Colonic mucosa (tissue), 4 donors: ENCODE measurements around the gene AMPD1. TPM values are rescaled to one million over a fixed set of nuclear protein-coding genes. Genes with fewer than 3 reads are reported as not detected.

Experiments
- DNase-seq: peaks from one replicate; pipeline ENCODE4 v3.0.0-alpha.2; 2020
- H3K27ac ChIP-seq: fragments of 200-600 bp; one replicate; pipeline ENCODE4 v1.8.0; 2021
- H3K27me3 ChIP-seq: fragments of 200-600 bp; one replicate; pipeline ENCODE4 v1.8.0; 2021
- H3K36me3 ChIP-seq: fragments of 200-600 bp; one replicate; pipeline ENCODE4 v1.8.0; 2021
- H3K4me1 ChIP-seq: fragments of 200-600 bp; one replicate; pipeline ENCODE4 v1.8.0; 2021; ENCODE audit warnings: mild to moderate bottlenecking
- H3K4me3 ChIP-seq: fragments of 200-600 bp; one replicate; pipeline ENCODE4 v1.8.0; 2021
- H3K9ac ChIP-seq, 2 donors: one replicate each; pipeline ENCODE4 v1.7.0; 2013; ENCODE audit warnings: control low read depth in 2 of 2, low read depth in 2 of 2, low read length in 2 of 2
- H3K9me3 ChIP-seq: fragments of 200-600 bp; one replicate; pipeline ENCODE4 v1.8.0; 2021
- CTCF ChIP-seq: fragments of 200-600 bp; IDR thresholded peaks from one replicate; pipeline ENCODE4 v1.8.0; 2022; ENCODE audit warnings: antibody characterized with exemption, mild to moderate bottlenecking
- intact Hi-C: fragments of 100-400 bp; cut with DNase I; formaldehyde crosslinking; loops from one replicate; pipeline ENCODE4 v1.14.1; 2022
- total RNA-seq, 2 donors: library from RNA; stranded (reverse); fragmentation: NEBNext Ultra II Directional in 1 of 2; extraction: Animal tissue kit (Norgen Biotek cat#: 25700) in 1 of 2; gene quantifications; one replicate each; pipeline ENCODE4 v1.2.1, GENCODE V29; 2021
- donor health status: healthy.
- donor health status: DM: no; HTN: no; CAD: no.
- donor health status: DM: no; HTN: no; CAD: no.

Gene AMPD1
- total RNA-seq, 2 donors from 2014 or later, result 0.50 to 1.4 TPM

DNA sequence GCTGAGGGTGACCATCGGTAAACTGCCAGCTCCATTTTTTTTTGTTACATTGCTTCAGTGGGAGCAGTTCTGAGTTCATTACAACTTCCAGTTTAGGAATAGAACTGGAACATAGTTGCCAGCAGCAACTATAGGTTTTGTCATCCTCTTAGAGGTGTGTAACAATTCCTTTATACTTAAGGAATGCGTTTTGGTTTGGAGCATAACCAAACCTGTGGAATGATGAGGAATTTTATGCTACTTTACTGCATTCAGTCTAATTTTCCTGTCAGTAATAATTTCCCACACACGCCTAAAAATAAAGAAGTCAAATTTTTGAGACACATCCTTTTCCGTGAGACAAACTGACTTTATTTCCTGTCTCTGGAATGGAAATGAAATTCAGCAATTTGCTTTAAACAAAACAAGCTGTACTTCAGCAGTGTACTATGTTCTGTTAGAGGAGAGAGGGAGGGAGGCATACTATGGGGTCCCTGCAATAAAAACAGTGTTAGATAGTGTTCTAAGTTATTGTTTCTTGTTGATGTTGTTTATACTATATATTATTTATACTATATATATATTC, 4.8 kb upstream of the AMPD1 start:
- DNase-seq, result no peak
- TF ChIP-seq CTCF, result no peak
- intact Hi-C loops, result no loop called here

DNA sequence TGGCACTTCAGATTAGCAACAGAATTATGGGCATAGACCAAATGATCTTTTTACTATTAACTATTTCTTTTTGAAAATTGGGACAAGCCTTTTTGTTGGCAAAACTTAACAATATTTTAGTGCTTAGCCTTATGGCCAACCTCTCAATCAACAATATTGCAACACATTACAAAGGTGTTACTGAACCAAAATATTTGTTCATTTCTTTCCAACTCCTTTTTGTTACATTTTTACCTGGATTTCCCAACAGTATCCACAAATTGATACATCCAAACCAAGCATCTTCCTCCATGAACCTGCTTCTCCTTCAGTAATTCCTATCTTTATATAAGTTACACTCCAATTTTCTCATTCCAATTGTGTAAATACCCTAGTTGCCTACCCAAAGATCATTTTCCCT, 1.5 kb upstream of the AMPD1 start:
- DNase-seq, result no peak
- no peak overlapping the region for H3K9ac ChIP-seq
- H3K27ac ChIP-seq, result no peak overlapping the region
- H3K9me3 ChIP-seq, result no peaks in the 10 kb centered on the region
- intact Hi-C loops, result no loop called here
- no peaks in the 10 kb centered on the region for H3K27me3 ChIP-seq
- no peak for TF ChIP-seq CTCF
- no peaks in the 10 kb centered on the region for H3K36me3 ChIP-seq
- no peak overlapping the region for H3K4me3 ChIP-seq
- no peaks in the 10 kb centered on the region for H3K4me1 ChIP-seq

More for the DNA sequence above, 4.8 kb upstream of the AMPD1 start:
- Histone ChIP-seq H3K9ac (no peak overlapping the region), H3K27me3 (no peaks in the 10 kb centered on the region), H3K4me1 (no peaks in the 10 kb centered on the region), H3K9me3 (no peaks in the 10 kb centered on the region), H3K27ac (no peak overlapping the region), H3K36me3 (no peaks in the 10 kb centered on the region), H3K4me3 (no peak overlapping the region)

DNA sequence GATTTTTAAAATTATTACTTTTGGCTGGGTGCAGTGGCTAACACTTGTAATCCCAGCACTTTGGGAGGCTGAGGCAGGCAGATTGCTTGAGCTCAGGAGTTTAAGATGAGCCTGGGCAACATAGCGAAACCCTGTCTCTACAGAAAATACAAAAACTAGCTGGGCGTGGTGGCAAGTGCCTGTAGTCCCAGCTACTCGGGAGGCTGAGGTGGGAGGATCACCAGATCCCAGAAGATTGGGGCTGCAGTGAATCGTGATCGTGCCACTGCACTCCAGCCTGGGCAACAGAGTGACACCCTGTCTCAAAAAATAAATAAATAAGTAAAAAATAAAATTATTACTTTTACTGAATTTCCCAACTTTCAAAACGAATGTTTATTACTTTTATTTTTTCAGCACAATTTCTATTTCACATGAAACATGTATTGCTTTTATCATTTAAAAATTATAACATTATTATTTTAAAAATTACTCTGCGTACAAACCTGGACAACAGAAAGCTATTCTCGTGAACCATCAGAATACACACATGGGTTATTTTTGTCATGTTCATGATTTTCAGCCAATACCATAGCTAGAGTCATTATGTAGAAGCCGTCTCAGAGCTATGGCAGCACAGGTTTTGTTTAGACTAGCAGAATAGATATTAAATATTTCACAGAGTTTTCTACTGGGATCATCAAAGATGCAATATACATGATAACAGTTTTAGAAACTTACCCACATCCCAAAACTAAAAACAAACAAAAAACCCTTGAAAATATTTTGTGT, 621 bp downstream of the AMPD1 start:
- no peak for TF ChIP-seq CTCF
- intact Hi-C loops, result no loop called here
- no peak for DNase-seq
- Histone ChIP-seq H3K9me3 (no peaks in the 10 kb centered on the region), H3K4me3 (no peak overlapping the region), H3K27me3 (no peaks in the 10 kb centered on the region), H3K4me1 (no peaks in the 10 kb centered on the region), H3K27ac (no peak overlapping the region), H3K36me3 (no peaks in the 10 kb centered on the region), H3K9ac (no peak overlapping the region)

DNA sequence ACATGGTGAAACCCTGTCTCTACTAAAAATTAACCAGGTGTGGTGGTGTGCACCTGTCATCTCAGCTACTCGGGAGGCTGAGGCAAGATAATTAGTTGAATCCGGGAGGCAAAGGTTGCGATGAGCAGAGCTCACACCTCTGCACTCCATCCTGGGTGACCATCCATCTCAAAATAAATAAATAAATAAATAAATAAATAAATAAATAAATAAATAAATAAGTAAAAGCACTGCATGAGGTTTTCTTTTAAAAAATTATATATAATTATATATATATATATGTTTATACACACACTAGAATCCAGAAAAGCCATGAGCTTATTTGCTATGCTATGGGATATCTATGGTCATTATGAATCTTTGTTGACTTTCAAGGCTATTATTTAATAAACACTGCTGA, 2.4 kb downstream of the AMPD1 start:
- Histone ChIP-seq H3K27me3 (no peaks in the 10 kb centered on the region), H3K4me3 (no peak overlapping the region), H3K9ac (no peak overlapping the region), H3K36me3 (no peaks in the 10 kb centered on the region), H3K4me1 (no peaks in the 10 kb centered on the region), H3K27ac (no peak overlapping the region), H3K9me3 (no peaks in the 10 kb centered on the region)
- intact Hi-C loops, result no loop called here
- no peak for DNase-seq
- no peak for TF ChIP-seq CTCF

DNA sequence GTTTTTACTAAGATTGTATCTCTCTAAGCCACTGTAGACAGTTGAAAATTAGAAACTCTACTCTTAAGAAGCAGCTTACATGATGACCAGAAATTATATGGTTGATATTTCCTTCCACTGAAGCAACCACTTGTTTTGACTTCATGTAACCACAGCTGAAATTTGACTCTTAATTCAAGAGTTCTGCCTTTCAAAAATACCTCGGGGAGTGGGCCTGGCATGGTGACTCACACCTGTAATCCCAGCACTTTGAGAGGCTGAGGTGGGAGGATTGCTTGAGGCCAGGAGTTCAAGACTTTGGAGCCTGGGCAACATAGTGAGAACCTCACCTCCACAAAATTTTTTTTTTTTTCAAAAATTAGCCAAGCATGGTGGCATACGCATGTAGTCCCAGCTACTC, 4.3 kb downstream of the AMPD1 start:
- no peak overlapping the region for H3K4me3 ChIP-seq
- DNase-seq, result no peak
- no peaks in the 10 kb centered on the region for H3K36me3 ChIP-seq
- no peaks in the 10 kb centered on the region for H3K9me3 ChIP-seq
- H3K9ac ChIP-seq, result no peak overlapping the region
- no peak overlapping the region for H3K27ac ChIP-seq
- TF ChIP-seq CTCF, result no peak
- intact Hi-C loops, result no loop called here
- H3K27me3 ChIP-seq, result no peaks in the 10 kb centered on the region
- no peaks in the 10 kb centered on the region for H3K4me1 ChIP-seq
